IMR-90 (cell line): Measurements from ENCODE around the gene HAVCR2. TPM values are rescaled to one million over a fixed set of nuclear protein-coding genes. Genes with fewer than 3 reads are reported as not detected.

Source experiments
- ATAC-seq: fragments of 200-7000 bp; cut with Tn5 transposase; 2 replicates; pipeline ENCODE4 v1.9.1; 2020; ENCODE audit warnings: low read depth, mild to moderate bottlenecking, moderate library complexity
- BruUV-seq: library from RNA; stranded (reverse); fragments of 400-500 nt; replicated peaks from 2 replicates; lab custom pipeline; 2021; lab: Mats Ljungman, UMichigan
- CTCF ChIA-PET: fragments of 300-600 bp; formaldehyde crosslinking; extraction: SDS; loops from one replicate; lab custom pipeline; 2021; ENCODE audit warnings: antibody characterized with exemption; lab: Yijun Ruan, JAX
- POLR2A ChIA-PET: fragments of 300-600 bp; sonication (Branson Sonifier 250); formaldehyde crosslinking; loops from one replicate; lab custom pipeline; 2022; ENCODE audit warnings: antibody characterized with exemption; ENCODE audit not compliant: unreplicated experiment; lab: Charles Lee
- DNase-seq: peaks from one replicate; pipeline ENCODE4 v3.0.0; 2013
- H2AFZ ChIP-seq: replicated peaks from 2 replicates; pipeline ENCODE3; 2013; ENCODE audit warnings: low read length, mild to moderate bottlenecking; ENCODE audit not compliant: poor library complexity
- H2AK5ac ChIP-seq: 2 replicates; pipeline ENCODE4 v1.6.1; 2013; ENCODE audit warnings: low read depth, low read length, inconsistent platforms
- H2AK9ac ChIP-seq: replicated peaks from 2 replicates; pipeline ENCODE3; 2013; ENCODE audit warnings: mild to moderate bottlenecking, low read depth, low read length, moderate library complexity; ENCODE audit not compliant: poor library complexity
- H2BK120ac ChIP-seq: 2 replicates; pipeline ENCODE4 v1.6.1; 2013; ENCODE audit warnings: low read depth, low read length, inconsistent platforms
- H2BK15ac ChIP-seq: 3 replicates; pipeline ENCODE4 v1.6.1; 2013; ENCODE audit warnings: low read depth, low read length, inconsistent platforms
- H2BK20ac ChIP-seq: 2 replicates; pipeline ENCODE4 v1.6.1; 2013; ENCODE audit warnings: low read depth, mild to moderate bottlenecking, inconsistent platforms, low read length, moderate library complexity
- H2BK5ac ChIP-seq: 2 replicates; pipeline ENCODE4 v1.6.1; 2013; ENCODE audit warnings: mild to moderate bottlenecking, low read depth, low read length, inconsistent platforms; ENCODE audit not compliant: poor library complexity, severe bottlenecking
- H3K14ac ChIP-seq: replicated peaks from 2 replicates; pipeline ENCODE4 v1.6.1; 2013; ENCODE audit warnings: low read depth, low read length, inconsistent platforms
- H3K18ac ChIP-seq: 2 replicates; pipeline ENCODE4 v1.6.1; 2013; ENCODE audit warnings: low read depth, low read length, control low read depth
- H3K23ac ChIP-seq: 2 replicates; pipeline ENCODE4 v1.6.1; 2013; ENCODE audit warnings: low read depth, low read length, inconsistent platforms
- H3K27ac ChIP-seq: 2 replicates; pipeline ENCODE4 v1.5.1; 2013; ENCODE audit warnings: mild to moderate bottlenecking, control low read depth, low read length; ENCODE audit not compliant: insufficient read depth
- H3K27me3 ChIP-seq: 2 replicates; pipeline ENCODE4 v1.6.1; 2013; ENCODE audit warnings: low read length; ENCODE audit not compliant: control insufficient read depth, insufficient read depth
- H3K36me3 ChIP-seq: 2 replicates; pipeline ENCODE4 v1.6.1; 2013; ENCODE audit warnings: low read length, mixed read lengths; ENCODE audit not compliant: control insufficient read depth, insufficient read depth
- H3K4ac ChIP-seq: 2 replicates; pipeline ENCODE4 v1.6.1; 2013; ENCODE audit warnings: low read depth, low read length, inconsistent platforms
- H3K4me1 ChIP-seq: 2 replicates; pipeline ENCODE4 v1.6.1; 2013; ENCODE audit warnings: low read length, mixed read lengths; ENCODE audit not compliant: control insufficient read depth, insufficient read depth
- H3K4me2 ChIP-seq: 2 replicates; pipeline ENCODE4 v1.6.1; 2013; ENCODE audit warnings: low read depth, mild to moderate bottlenecking, control low read depth, low read length, moderate library complexity
- H3K4me3 ChIP-seq: 2 replicates; pipeline ENCODE4 v1.5.1; 2013; ENCODE audit warnings: low read depth, mild to moderate bottlenecking, control low read depth, low read length, moderate library complexity; ENCODE audit not compliant: insufficient read depth
- H3K56ac ChIP-seq: 2 replicates; pipeline ENCODE4 v1.6.1; 2013; ENCODE audit warnings: low read length, inconsistent platforms; ENCODE audit not compliant: insufficient read depth; ENCODE audit errors: extremely low read depth
- H3K79me1 ChIP-seq, 2 experiments: 2 replicates each; pipeline ENCODE4 v1.6.1; 2013; ENCODE audit warnings: low read length in 2 of 2, inconsistent platforms in 1 of 2, low read depth in 1 of 2
- H3K9ac ChIP-seq: 2 replicates; pipeline ENCODE4 v1.6.1; 2013; ENCODE audit warnings: low read depth, low read length, control low read depth
- H3K9me1 ChIP-seq: 2 replicates; pipeline ENCODE4 v1.6.1; 2013; ENCODE audit warnings: low read length, inconsistent platforms; ENCODE audit not compliant: insufficient read depth
- H3K9me3 ChIP-seq: 2 replicates; pipeline ENCODE4 v1.6.1; 2013; ENCODE audit warnings: low read length; ENCODE audit not compliant: control insufficient read depth, insufficient read depth
- H4K20me1 ChIP-seq: 2 replicates; pipeline ENCODE4 v1.6.1; 2013; ENCODE audit warnings: low read length, inconsistent platforms; ENCODE audit not compliant: insufficient read depth
- H4K5ac ChIP-seq: 2 replicates; pipeline ENCODE4 v1.6.1; 2013; ENCODE audit warnings: mild to moderate bottlenecking, low read depth, low read length, control low read depth
- H4K8ac ChIP-seq, 2 experiments: 2 replicates each; pipeline ENCODE4 v1.6.1; 2013; ENCODE audit warnings: low read depth in 2 of 2, low read length in 2 of 2, control low read depth in 1 of 2, inconsistent platforms in 1 of 2
- H4K91ac ChIP-seq: 2 replicates; pipeline ENCODE4 v1.6.1; 2013; ENCODE audit warnings: low read depth, low read length, inconsistent platforms; ENCODE audit not compliant: insufficient read depth
- BHLHE40 ChIP-seq: fragments of 150-350 bp; IDR thresholded peaks from 2 replicates; pipeline ENCODE4 v1.6.1; 2016; ENCODE audit warnings: mild to moderate bottlenecking, low read depth, low read length
- CEBPB ChIP-seq: IDR thresholded peaks from 2 replicates; pipeline ENCODE4 v1.6.1; 2012; ENCODE audit warnings: low read depth, low read length, improper control_type of control experiment
- CHD1 ChIP-seq: IDR thresholded peaks from 2 replicates; pipeline ENCODE4 v1.6.1; 2012; ENCODE audit warnings: low read depth, low read length, improper control_type of control experiment
- CTCF ChIP-seq: conservative IDR thresholded peaks from 2 replicates; pipeline ENCODE4 v1.5.1; 2012; ENCODE audit warnings: mild to moderate bottlenecking, low read depth, low read length, improper control_type of control experiment
- FOS ChIP-seq: fragments of 150-350 bp; IDR thresholded peaks from 2 replicates; pipeline ENCODE4 v1.6.1; 2016; ENCODE audit warnings: low read depth, low read length
- MAFK ChIP-seq: IDR thresholded peaks from 2 replicates; pipeline ENCODE4 v1.6.1; 2012; ENCODE audit warnings: low read depth, low read length, improper control_type of control experiment
- MAZ ChIP-seq: IDR thresholded peaks from 2 replicates; pipeline ENCODE4 v1.6.1; 2012; ENCODE audit warnings: low read depth, mild to moderate bottlenecking, low read length, improper control_type of control experiment, moderate library complexity, borderline replicate concordance
- MXI1 ChIP-seq: IDR thresholded peaks from 2 replicates; pipeline ENCODE4 v1.6.1; 2012; ENCODE audit warnings: low read depth, mild to moderate bottlenecking, low read length, moderate library complexity, borderline replicate concordance
- NFE2L2 ChIP-seq: fragments of 150-350 bp; IDR thresholded peaks from 2 replicates; pipeline ENCODE4 v1.6.1; 2016; ENCODE audit warnings: low read depth, mild to moderate bottlenecking, low read length
- POLR2A ChIP-seq: IDR thresholded peaks from 2 replicates; pipeline ENCODE4 v1.6.1; 2012; ENCODE audit warnings: mild to moderate bottlenecking, low read depth, low read length
- RAD21 ChIP-seq: IDR thresholded peaks from 2 replicates; pipeline ENCODE4 v1.6.1; 2012; ENCODE audit warnings: low read length, improper control_type of control experiment
- RFX5 ChIP-seq: IDR thresholded peaks from 2 replicates; pipeline ENCODE4 v1.8.0; 2012; ENCODE audit warnings: low read depth, mild to moderate bottlenecking, low read length, moderate library complexity
- SMC3 ChIP-seq: fragments of 150-350 bp; IDR thresholded peaks from 2 replicates; pipeline ENCODE4 v1.6.1; 2016; ENCODE audit warnings: low read depth, mild to moderate bottlenecking, antibody characterized with exemption, low read length, moderate library complexity
- WGBS, 2 experiments: methylation state at CpG; one replicate each; pipeline versions ENCODE4 v1.1.5 to v1.1.7; 2013; ENCODE audit warnings: missing lambda C conversion rate in 2 of 2; ENCODE audit not compliant: insufficient read length in 1 of 2; ENCODE audit errors: extremely low coverage in 2 of 2; 5-methylcytosine and 5-hydroxymethylcytosine counted together
- dilution Hi-C: fragments of 300-500 bp; cut with HindIII; formaldehyde crosslinking; loops from one replicate; pipeline ENCODE4 v1.14.3; 2018; ENCODE audit warnings: low sequenced_read_pairs; ENCODE audit not compliant: unreplicated experiment
- in situ Hi-C: fragments of 300-500 bp; cut with MboI; formaldehyde crosslinking; loops from 3 replicates; pipeline ENCODE4 v1.14.3; 2019; ENCODE audit warnings: low sequenced_read_pairs, inconsistent platforms, mixed read lengths
- intact Hi-C: fragments of 100-400 bp; cut with micrococcal nuclease; formaldehyde crosslinking; loops from 2 replicates; pipeline ENCODE4 v1.10.0; 2022
- polyA plus RNA-seq, 3 experiments: library from polyadenylated mRNA; depleted of rRNA; stranded (reverse); fragments of >200 nt; gene quantifications; 2 replicates each; pipeline ENCODE4 v1.2.3, GENCODE V29; 2012; ENCODE audit warnings: low replicate concordance in 1 of 3
- total RNA-seq: library from RNA; depleted of rRNA; stranded (reverse); fragments of >200 nt; gene quantifications from 2 replicates; pipeline ENCODE4 v1.2.3, GENCODE V29; 2012
- TF ChIP-seq, protein P1 (sequence below): fragments of 150-350 bp; IDR thresholded peaks from 2 replicates; pipeline ENCODE4 v1.6.1; 2017; ENCODE audit warnings: mild to moderate bottlenecking, antibody characterized with exemption, low read length, low read depth

The HAVCR2 gene
- total and polyA plus RNA-seq, 2 of the 4 experiments (the other 2 are of a cell fraction): under 0.01 to 0.07 TPM

- Histone ChIP-seq H3K9ac (no peak overlapping the region), H3K56ac (no peak overlapping the region), H3K4me2 (no peak overlapping the region), H3K4me3 (no peak overlapping the region), H3K27ac (no peak overlapping the region), H3K9me1 (no peaks in the 10 kb centered on the region), H4K8ac (no peak overlapping the region), H3K36me3 (no peaks in the 10 kb centered on the region), H2BK120ac (no peak overlapping the region), H2AFZ (no peak overlapping the region), H3K9me3 (no peaks in the 10 kb centered on the region), H3K27me3 (peaks cover 11% of the 10 kb centered on the region), H3K79me1 (no peaks in the 10 kb centered on the region), H2BK20ac (no peak overlapping the region), H3K14ac (no peak overlapping the region), H2BK15ac (no peak overlapping the region), H3K18ac (no peak overlapping the region), H4K5ac (no peak overlapping the region), H3K4ac (no peak overlapping the region), H2AK5ac (no peak overlapping the region), H2BK5ac (no peak overlapping the region), H4K20me1 (no peaks in the 10 kb centered on the region), H4K91ac (no peak overlapping the region), H3K4me1 (no peaks in the 10 kb centered on the region), H3K23ac (no peak overlapping the region), H2AK9ac (no peak overlapping the region)
- ChIA-PET POLR2A (no interaction called here), CTCF (interaction anchor here (1.2 kb wide), 1 partner anchor 8 kb away, joined by 3 read pairs; no protein-coding TSS in a partner anchor)
- TF ChIP-seq MAZ (no peak), NFE2L2 (no peak), MXI1 (no peak), FOS (no peak), RFX5 (no peak), MAFK (no peak), CTCF (no peak), CHD1 (no peak), CEBPB (no peak), POLR2A (no peak), RAD21 (no peak), SMC3 (no peak), BHLHE40 (no peak)
- TF ChIP-seq, protein P1, sequence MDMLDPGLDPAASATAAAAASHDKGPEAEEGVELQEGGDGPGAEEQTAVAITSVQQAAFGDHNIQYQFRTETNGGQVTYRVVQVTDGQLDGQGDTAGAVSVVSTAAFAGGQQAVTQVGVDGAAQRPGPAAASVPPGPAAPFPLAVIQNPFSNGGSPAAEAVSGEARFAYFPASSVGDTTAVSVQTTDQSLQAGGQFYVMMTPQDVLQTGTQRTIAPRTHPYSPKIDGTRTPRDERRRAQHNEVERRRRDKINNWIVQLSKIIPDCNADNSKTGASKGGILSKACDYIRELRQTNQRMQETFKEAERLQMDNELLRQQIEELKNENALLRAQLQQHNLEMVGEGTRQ: no peak
- ATAC-seq (no peak), DNase-seq (no peak)
- intact Hi-C loops (no loop called here), in situ Hi-C loops (no loop called here), dilution Hi-C loops (no loop called here)
- WGBS, 2 experiments: no CpG with 5 or more reads among the region's 1 CpG
- BruUV-seq: no TSS peak
Observed at GRCh38 chr5:157157293-157157891, 48.5 kb upstream of the HAVCR2 start.
